Tibial artery (tissue), 4 donors: ENCODE data around the gene PAQR8.

ENCODE experiments used
- DNase-seq, 2 donors: peaks; one replicate each; pipeline ENCODE4 v3.0.0-alpha.2; 2019
- H3K27ac ChIP-seq, 2 donors: fragments of 200-600 bp; sonication (generic) in 1 of 2; 1 replicate in 1 of 2; 2 replicates in 1 of 2; pipeline ENCODE4 v1.5.1; 2018 to 2019; ENCODE audit warnings: mild to moderate bottlenecking in 1 of 2
- H3K27me3 ChIP-seq, 2 donors: fragments of 200-600 bp; sonication (generic) in 1 of 2; one replicate each; pipeline versions ENCODE4 v1.5.1 to v1.6.0; 2016 to 2019
- H3K36me3 ChIP-seq, 3 donors: fragments of 200-600 bp; sonication (generic) in 2 of 3; one replicate each; pipeline ENCODE4 v1.5.1; 2016 to 2019; ENCODE audit warnings: mild to moderate bottlenecking in 2 of 3
- H3K4me1 ChIP-seq, 4 donors: fragments of 200-600 bp; sonication (generic) in 2 of 4; 1 replicate in 3 of 4; 2 replicates in 1 of 4; pipeline ENCODE4 v1.5.1; 2016 to 2019
- H3K4me3 ChIP-seq, 2 donors: fragments of 200-600 bp; sonication (generic) in 1 of 2; 1 replicate in 1 of 2; 2 replicates in 1 of 2; pipeline ENCODE4 v1.5.1; 2018 to 2019; ENCODE audit warnings: mild to moderate bottlenecking in 2 of 2
- H3K9me3 ChIP-seq, 3 donors: fragments of 200-600 bp; sonication (generic) in 1 of 3; one replicate each; pipeline ENCODE4 v1.5.1; 2016 to 2019
- intact Hi-C: fragments of 100-400 bp; cut with DNase I; formaldehyde crosslinking; loops from one replicate; pipeline ENCODE4 v1.15.0; 2023; ENCODE audit warnings: low total_unique reads
- TF ChIP-seq, protein P1 (sequence below), 2 experiments: fragments of 200-600 bp in 1 of 2; fragments of 450-650 bp in 1 of 2; IDR thresholded peaks; one replicate each; pipeline ENCODE4 v1.5.1; 2017 to 2019; ENCODE audit warnings: antibody characterized with exemption in 2 of 2, mild to moderate bottlenecking in 1 of 2, moderate library complexity in 1 of 2

The PAQR8 gene

GRCh38 chr6:52360028-52360427, 1.9 kb upstream of the PAQR8 start:
- intact Hi-C loops = loop anchor here (5.0 kb wide), 2 partner anchors 62 to 78 kb away; partner anchors contain the start of genes EFHC1 and MCM3
- DNase-seq = no peak
- no peaks in the 10 kb centered on the region for H3K27me3 ChIP-seq
- no peaks in the 10 kb centered on the region for H3K36me3 ChIP-seq
- peaks cover 0 to 12% (median 5%) of the 10 kb centered on the region in 4 donors for H3K4me1 ChIP-seq
- H3K9me3 ChIP-seq = no peaks in the 10 kb centered on the region
- no peak overlapping the region for H3K4me3 ChIP-seq
- H3K27ac ChIP-seq = no peak overlapping the region
- TF ChIP-seq, protein P1, sequence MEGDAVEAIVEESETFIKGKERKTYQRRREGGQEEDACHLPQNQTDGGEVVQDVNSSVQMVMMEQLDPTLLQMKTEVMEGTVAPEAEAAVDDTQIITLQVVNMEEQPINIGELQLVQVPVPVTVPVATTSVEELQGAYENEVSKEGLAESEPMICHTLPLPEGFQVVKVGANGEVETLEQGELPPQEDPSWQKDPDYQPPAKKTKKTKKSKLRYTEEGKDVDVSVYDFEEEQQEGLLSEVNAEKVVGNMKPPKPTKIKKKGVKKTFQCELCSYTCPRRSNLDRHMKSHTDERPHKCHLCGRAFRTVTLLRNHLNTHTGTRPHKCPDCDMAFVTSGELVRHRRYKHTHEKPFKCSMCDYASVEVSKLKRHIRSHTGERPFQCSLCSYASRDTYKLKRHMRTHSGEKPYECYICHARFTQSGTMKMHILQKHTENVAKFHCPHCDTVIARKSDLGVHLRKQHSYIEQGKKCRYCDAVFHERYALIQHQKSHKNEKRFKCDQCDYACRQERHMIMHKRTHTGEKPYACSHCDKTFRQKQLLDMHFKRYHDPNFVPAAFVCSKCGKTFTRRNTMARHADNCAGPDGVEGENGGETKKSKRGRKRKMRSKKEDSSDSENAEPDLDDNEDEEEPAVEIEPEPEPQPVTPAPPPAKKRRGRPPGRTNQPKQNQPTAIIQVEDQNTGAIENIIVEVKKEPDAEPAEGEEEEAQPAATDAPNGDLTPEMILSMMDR (IDR thresholded peaks at IDR 0.05) = no peak

GRCh38 chr6:52360601-52361413, 1.1 kb upstream of the PAQR8 start:
- peak overlapping the region in 1 of 2 donors; percentile 77 for H3K4me3 ChIP-seq
- intact Hi-C loops = loop anchor here (5.0 kb wide), 2 partner anchors 61 to 79 kb away; partner anchors contain the start of genes EFHC1 and MCM3
- H3K36me3 ChIP-seq = no peaks in the 10 kb centered on the region
- H3K9me3 ChIP-seq = no peaks in the 10 kb centered on the region
- TF ChIP-seq, protein P1 (IDR thresholded peaks at IDR 0.05) = no peak
- H3K27ac ChIP-seq = peak overlapping the region; percentile 61 to 64
- H3K4me1 ChIP-seq = peaks cover 0 to 12% (median 5%) of the 10 kb centered on the region in 4 donors
- DNase-seq = no peak
- H3K27me3 ChIP-seq = no peaks in the 10 kb centered on the region

DNA sequence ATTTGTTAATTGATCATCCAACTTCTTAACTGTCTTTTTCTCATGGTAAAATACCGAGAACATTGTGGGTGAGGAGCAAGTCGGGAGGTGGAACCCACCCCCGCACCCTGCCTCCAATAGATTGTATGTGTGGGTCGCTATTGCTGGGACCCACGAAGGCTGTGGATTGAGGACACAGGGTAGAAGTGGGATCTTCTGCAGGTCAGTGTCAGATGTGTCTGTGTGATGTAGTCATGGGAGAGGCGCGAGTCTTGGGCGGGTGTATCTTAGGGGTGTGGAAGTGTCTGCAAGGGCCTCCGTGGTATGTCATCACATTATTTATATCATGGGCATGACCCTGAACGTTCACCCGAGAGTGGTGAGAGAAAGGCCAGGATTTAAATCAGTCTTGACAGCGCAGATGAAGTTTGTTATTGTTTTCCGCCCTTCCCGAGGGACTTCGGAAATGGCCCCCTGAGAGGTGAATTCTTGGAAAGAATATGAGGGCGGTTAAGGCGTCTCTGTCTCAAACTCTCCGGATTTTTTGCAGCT, 472 bp upstream of the PAQR8 start:
- no peaks in the 10 kb centered on the region for H3K27me3 ChIP-seq
- H3K4me1 ChIP-seq = peaks cover 0 to 12% (median 5%) of the 10 kb centered on the region in 4 donors
- intact Hi-C loops = loop anchor here (5.0 kb wide), 2 partner anchors 61 to 79 kb away; partner anchors contain the start of genes EFHC1 and MCM3
- H3K9me3 ChIP-seq = no peaks in the 10 kb centered on the region
- H3K36me3 ChIP-seq = no peaks in the 10 kb centered on the region
- H3K4me3 ChIP-seq = peak overlapping the region; percentile 77
- peak; percentile 28 to 65 for DNase-seq
- TF ChIP-seq, protein P1 (IDR thresholded peaks at IDR 0.05) = no peak
- H3K27ac ChIP-seq = peak overlapping the region; percentile 61 to 64

DNA sequence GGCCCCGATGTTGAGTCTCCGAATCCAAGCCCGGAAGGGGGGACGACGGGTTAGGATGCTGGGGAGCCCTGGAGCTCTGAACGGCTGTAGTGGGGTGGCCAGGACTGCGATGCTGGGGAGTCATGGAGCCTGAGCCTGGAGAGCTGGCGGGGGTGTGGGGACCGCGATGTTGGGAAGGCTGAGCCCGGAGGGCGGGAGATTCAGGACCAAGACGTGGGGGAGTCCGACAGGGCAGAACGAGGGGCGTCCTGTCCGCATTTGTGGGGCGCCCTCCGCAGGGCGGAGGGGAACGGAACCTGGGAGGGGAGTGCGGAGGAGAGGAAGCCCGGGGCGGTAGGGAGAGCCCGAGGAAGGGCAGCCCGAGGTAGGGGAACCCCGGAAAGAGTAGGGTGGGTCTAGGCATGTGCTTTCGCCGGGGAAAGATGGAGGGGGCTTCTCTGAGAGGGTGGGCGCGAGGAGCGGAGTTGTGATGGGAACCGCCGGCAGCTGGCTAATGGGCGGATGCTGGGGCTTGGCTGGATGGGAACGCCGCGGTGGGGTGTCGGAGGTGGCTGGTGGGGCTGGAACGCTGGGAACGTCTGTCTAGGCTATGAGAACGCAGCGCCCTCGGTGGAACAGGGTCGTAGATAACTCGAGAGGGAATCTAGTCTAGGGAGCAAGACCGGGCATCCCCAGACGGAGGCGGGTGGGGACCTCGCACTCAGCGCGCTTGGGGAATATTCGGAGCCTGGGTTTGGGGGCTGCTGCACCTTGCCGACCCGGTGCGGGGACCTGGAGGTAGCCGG, 684 bp downstream of the PAQR8 start:
- peak; percentile 27 to 69 for DNase-seq
- Histone ChIP-seq H3K36me3 (no peaks in the 10 kb centered on the region), H3K9me3 (no peaks in the 10 kb centered on the region), H3K4me3 (peak overlapping the region; percentile 77), H3K4me1 (peaks cover 0 to 12% (median 5%) of the 10 kb centered on the region in 4 donors), H3K27me3 (no peaks in the 10 kb centered on the region), H3K27ac (peak overlapping the region; percentile 61 to 64)
- TF ChIP-seq, protein P1 (IDR thresholded peaks at IDR 0.05) = no peak
- intact Hi-C loops = loop anchor here (5.0 kb wide), 2 partner anchors 60 to 80 kb away; partner anchors contain the start of genes EFHC1 and MCM3

DNA sequence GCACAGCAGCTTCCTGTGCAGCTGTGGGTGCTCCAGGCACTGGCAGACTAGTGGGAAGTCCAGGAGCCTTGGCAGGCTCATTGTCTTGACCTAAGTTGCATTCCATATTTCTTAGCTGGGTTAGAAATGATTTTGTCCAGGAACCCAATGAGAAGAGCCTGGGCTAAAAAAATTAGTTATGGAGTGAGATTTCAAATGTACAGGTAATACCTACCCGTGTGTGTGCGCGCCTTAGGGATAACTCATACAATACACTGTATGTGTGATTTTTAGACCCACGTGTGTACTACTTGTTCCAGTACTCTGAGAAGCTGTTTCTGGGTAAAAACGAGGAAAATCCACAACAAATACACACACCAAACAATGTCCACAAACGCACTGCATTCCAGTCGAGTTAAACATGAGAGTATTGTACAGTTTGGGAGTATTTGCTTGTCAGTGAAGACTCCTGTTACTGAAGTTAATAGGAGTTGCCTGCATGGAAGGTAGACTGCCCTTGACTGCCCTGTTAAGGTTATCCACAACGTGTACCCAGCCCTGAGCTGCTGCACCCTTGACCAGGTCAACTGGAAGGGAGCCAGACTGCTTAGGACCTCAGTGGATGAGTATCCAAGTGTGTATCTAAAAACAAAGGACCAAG, 1.4 kb downstream of the PAQR8 start:
- Histone ChIP-seq H3K9me3 (no peaks in the 10 kb centered on the region), H3K27ac (peak overlapping the region in 1 of 2 donors; percentile 61), H3K4me3 (peak overlapping the region; percentile 77), H3K27me3 (no peaks in the 10 kb centered on the region), H3K4me1 (peaks cover 0 to 12% (median 5%) of the 10 kb centered on the region in 4 donors), H3K36me3 (no peaks in the 10 kb centered on the region)
- TF ChIP-seq, protein P1 (IDR thresholded peaks at IDR 0.05) = no peak
- intact Hi-C loops = loop anchor here (5.0 kb wide), 2 partner anchors 59 to 81 kb away; partner anchors contain the start of genes EFHC1 and MCM3
- no peak for DNase-seq
